Measurements from ENCODE around the gene SMIM43.

SMIM43 gene

DNA sequence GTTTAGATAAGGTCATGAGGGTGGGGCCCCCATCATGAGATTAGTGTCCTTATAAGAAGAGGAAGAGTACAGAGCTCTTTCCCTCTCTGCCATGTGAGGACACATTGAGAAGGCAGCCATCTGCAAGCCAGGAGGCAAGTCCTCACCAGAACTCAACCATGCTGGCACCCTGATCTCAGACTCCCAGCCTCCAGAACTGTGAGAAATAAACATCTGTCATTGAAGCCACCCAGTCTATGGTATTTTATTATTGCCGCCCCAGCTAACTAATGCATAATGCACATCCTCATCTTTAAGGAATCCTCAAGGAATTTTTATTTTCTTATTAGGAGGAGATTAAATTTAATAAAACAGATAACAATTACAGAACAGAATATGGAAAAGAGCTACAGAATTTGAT lies 19.4 kb upstream of the SMIM43 start:
- no peak overlapping the region for H3K4me3 ChIP-seq (replicated peaks; ENCODE audit: insufficient read depth, low read length)
- TF ChIP-seq POLR2AphosphoS5 (IDR thresholded peaks at IDR 0.05; ENCODE audit: low read depth) (no peak), SPI1 (IDR thresholded peaks at IDR 0.05; ENCODE audit: borderline replicate concordance, low read depth) (no peak), GABPA (IDR thresholded peaks at IDR 0.05; ENCODE audit: low read depth) (no peak)
- TF ChIP-seq, protein P1, sequence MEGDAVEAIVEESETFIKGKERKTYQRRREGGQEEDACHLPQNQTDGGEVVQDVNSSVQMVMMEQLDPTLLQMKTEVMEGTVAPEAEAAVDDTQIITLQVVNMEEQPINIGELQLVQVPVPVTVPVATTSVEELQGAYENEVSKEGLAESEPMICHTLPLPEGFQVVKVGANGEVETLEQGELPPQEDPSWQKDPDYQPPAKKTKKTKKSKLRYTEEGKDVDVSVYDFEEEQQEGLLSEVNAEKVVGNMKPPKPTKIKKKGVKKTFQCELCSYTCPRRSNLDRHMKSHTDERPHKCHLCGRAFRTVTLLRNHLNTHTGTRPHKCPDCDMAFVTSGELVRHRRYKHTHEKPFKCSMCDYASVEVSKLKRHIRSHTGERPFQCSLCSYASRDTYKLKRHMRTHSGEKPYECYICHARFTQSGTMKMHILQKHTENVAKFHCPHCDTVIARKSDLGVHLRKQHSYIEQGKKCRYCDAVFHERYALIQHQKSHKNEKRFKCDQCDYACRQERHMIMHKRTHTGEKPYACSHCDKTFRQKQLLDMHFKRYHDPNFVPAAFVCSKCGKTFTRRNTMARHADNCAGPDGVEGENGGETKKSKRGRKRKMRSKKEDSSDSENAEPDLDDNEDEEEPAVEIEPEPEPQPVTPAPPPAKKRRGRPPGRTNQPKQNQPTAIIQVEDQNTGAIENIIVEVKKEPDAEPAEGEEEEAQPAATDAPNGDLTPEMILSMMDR (IDR thresholded peaks at IDR 0.05; ENCODE audit: insufficient read depth, low read length), result no peak
- TF ChIP-seq, protein P2, sequence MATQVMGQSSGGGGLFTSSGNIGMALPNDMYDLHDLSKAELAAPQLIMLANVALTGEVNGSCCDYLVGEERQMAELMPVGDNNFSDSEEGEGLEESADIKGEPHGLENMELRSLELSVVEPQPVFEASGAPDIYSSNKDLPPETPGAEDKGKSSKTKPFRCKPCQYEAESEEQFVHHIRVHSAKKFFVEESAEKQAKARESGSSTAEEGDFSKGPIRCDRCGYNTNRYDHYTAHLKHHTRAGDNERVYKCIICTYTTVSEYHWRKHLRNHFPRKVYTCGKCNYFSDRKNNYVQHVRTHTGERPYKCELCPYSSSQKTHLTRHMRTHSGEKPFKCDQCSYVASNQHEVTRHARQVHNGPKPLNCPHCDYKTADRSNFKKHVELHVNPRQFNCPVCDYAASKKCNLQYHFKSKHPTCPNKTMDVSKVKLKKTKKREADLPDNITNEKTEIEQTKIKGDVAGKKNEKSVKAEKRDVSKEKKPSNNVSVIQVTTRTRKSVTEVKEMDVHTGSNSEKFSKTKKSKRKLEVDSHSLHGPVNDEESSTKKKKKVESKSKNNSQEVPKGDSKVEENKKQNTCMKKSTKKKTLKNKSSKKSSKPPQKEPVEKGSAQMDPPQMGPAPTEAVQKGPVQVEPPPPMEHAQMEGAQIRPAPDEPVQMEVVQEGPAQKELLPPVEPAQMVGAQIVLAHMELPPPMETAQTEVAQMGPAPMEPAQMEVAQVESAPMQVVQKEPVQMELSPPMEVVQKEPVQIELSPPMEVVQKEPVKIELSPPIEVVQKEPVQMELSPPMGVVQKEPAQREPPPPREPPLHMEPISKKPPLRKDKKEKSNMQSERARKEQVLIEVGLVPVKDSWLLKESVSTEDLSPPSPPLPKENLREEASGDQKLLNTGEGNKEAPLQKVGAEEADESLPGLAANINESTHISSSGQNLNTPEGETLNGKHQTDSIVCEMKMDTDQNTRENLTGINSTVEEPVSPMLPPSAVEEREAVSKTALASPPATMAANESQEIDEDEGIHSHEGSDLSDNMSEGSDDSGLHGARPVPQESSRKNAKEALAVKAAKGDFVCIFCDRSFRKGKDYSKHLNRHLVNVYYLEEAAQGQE (IDR thresholded peaks at IDR 0.05; ENCODE audit: insufficient replicate concordance, low read depth), result no peak
- H3K27me3 ChIP-seq (ENCODE audit: insufficient read depth, poor library complexity, severe bottlenecking), result no peaks in the 10 kb centered on the region
- no peak for DNase-seq (ENCODE audit: low read depth in 1 of 2, low spot score in 1 of 2)
- H3K27ac ChIP-seq (replicated peaks), result no peak overlapping the region

DNA sequence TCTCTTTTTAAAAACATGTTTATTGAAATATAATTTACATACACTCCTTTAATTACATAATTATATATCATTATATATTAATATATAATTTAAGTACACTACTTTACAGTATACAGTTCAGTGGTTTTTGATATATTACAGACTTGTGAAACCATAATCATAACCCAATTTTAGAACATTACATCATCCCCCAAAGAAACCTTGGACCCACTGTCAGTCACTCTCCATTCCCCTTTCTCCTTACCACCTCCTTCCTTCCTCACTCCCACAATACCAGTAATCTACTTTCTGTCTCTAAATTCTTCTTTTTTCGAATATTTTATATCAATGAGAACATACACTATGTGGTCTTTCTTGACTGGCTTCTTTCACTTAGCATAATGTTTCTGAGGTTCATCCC lies 18.2 kb upstream of the SMIM43 start:
- Histone ChIP-seq H3K4me3 (replicated peaks; ENCODE audit: insufficient read depth, low read length) (no peak overlapping the region), H3K27me3 (ENCODE audit: insufficient read depth, poor library complexity, severe bottlenecking) (no peaks in the 10 kb centered on the region), H3K27ac (replicated peaks) (no peak overlapping the region)
- TF ChIP-seq GABPA (IDR thresholded peaks at IDR 0.05; ENCODE audit: low read depth), result no peak
- TF ChIP-seq SPI1 (IDR thresholded peaks at IDR 0.05; ENCODE audit: borderline replicate concordance, low read depth), result no peak
- TF ChIP-seq, protein P2 (IDR thresholded peaks at IDR 0.05; ENCODE audit: insufficient replicate concordance, low read depth), result no peak
- TF ChIP-seq, protein P1 (IDR thresholded peaks at IDR 0.05; ENCODE audit: insufficient read depth, low read length), result no peak
- no peak for TF ChIP-seq POLR2AphosphoS5 (IDR thresholded peaks at IDR 0.05; ENCODE audit: low read depth)
- no peak for DNase-seq (ENCODE audit: low read depth in 1 of 2, low spot score in 1 of 2)

DNA sequence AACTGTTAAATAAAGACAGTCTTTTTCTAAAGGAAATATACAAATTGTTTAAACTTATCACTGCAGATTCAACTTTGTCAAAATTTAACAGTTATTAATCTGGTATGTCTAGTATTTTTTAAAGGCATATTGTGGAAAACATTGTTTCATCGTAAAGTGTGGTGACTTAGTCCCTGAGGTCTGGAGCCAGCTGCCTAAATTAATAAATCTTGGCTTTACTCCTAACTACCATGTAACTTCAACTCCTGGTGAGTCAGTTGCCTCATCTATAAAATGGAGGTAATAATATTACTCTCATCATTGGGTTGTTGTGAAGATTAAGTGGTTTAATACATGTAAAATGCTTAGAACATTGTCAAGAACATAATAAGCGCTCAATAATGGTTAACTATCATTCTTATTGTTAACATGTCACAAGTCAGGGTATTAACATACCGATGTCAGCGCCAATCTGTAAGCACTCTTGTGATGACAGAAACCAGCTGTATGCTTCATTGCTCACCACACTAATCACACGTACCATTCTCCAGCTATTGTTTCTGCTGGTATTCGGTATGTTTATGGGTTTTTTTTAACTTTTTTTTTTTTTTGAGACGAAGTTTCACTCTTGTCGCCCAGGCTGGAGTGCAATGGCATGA lies 14.1 kb upstream of the SMIM43 start:
- Histone ChIP-seq H3K27ac (replicated peaks) (no peak overlapping the region), H3K4me3 (replicated peaks; ENCODE audit: insufficient read depth, low read length) (no peak overlapping the region), H3K27me3 (ENCODE audit: insufficient read depth, poor library complexity, severe bottlenecking) (no peaks in the 10 kb centered on the region)
- DNase-seq (ENCODE audit: low read depth in 1 of 2, low spot score in 1 of 2), result no peak
- TF ChIP-seq, protein P2 (IDR thresholded peaks at IDR 0.05; ENCODE audit: insufficient replicate concordance, low read depth), result no peak
- TF ChIP-seq SPI1 (IDR thresholded peaks at IDR 0.05; ENCODE audit: borderline replicate concordance, low read depth) (no peak), GABPA (IDR thresholded peaks at IDR 0.05; ENCODE audit: low read depth) (no peak), POLR2AphosphoS5 (IDR thresholded peaks at IDR 0.05; ENCODE audit: low read depth) (no peak)
- TF ChIP-seq, protein P1 (IDR thresholded peaks at IDR 0.05; ENCODE audit: insufficient read depth, low read length), result no peak

All from HL-60 (cell line).